Measurements from ENCODE around the gene TRIM2.
A peak's percentile ranks its signal among the peaks of the same experiment; 100 is the strongest.

Gene TRIM2

DNA sequence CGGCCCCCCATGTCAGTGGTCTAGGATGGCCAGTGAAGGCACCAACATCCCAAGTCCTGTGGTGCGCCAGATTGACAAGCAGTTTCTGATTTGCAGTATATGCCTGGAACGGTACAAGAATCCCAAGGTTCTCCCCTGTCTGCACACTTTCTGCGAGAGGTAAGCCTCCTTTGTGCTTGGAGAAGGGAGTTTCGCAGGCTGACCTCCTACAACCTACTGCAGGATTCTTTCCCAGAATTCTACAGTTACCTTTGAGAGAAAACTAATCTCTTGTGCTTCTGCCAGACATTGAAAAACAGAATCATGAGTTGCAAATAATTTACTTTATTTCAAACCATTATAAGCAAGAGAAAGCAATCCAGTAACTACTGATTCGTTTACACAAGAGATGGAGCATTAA is 66.1 kb downstream of the TRIM2 start:
- DNase-seq (ENCODE audit: low read depth), result no peak
- H3K4me3 ChIP-seq (ENCODE audit: low read length), result no peak overlapping the region
- TF ChIP-seq, protein P1, sequence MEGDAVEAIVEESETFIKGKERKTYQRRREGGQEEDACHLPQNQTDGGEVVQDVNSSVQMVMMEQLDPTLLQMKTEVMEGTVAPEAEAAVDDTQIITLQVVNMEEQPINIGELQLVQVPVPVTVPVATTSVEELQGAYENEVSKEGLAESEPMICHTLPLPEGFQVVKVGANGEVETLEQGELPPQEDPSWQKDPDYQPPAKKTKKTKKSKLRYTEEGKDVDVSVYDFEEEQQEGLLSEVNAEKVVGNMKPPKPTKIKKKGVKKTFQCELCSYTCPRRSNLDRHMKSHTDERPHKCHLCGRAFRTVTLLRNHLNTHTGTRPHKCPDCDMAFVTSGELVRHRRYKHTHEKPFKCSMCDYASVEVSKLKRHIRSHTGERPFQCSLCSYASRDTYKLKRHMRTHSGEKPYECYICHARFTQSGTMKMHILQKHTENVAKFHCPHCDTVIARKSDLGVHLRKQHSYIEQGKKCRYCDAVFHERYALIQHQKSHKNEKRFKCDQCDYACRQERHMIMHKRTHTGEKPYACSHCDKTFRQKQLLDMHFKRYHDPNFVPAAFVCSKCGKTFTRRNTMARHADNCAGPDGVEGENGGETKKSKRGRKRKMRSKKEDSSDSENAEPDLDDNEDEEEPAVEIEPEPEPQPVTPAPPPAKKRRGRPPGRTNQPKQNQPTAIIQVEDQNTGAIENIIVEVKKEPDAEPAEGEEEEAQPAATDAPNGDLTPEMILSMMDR (IDR thresholded peaks at IDR 0.05; ENCODE audit: insufficient read depth, low read depth, low read length, missing control alignments), result no peak

DNA sequence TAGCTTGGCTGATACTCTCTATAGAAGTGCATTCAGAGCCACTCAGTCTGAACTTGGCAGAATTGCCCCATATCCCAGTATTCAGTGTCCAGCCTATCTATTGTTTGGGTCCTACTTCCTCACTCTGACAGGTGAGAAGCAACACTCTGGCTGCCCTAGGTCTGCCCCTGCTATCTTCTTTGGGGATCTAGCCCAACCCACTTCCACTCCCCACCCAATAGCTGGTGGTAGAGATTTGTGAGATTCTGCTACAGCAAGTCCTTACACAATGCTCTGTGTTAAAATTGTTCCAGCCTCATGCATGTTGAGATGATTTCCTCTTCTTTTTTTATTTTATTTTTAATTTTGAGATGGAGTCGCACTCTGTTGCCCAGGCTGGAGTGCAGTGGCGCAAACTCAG is 67.6 kb downstream of the TRIM2 start:
- DNase-seq (ENCODE audit: low read depth), result no peak
- TF ChIP-seq, protein P1 (IDR thresholded peaks at IDR 0.05; ENCODE audit: insufficient read depth, low read depth, low read length, missing control alignments), result no peak
- no peak overlapping the region for H3K4me3 ChIP-seq (ENCODE audit: low read length)

DNA sequence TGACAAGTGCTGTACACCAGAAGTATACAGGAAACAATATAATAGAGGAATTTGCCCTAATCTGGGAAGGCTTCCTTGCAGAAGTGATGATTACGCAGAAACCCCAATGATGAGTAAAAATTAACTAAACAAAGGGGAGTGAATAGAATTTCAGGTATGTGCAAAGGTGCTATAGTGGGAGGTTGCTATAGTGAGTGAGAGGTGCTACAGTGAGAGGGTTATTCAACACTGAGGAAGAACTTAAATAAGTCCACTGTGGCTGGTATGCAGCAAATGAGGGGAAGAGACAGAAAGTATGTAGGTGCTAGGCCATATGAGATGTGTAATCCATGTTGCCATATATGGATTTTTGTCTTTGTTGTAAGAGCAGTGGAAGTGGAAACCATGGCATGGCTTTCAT is 69.5 kb downstream of the TRIM2 start:
- TF ChIP-seq, protein P1 (IDR thresholded peaks at IDR 0.05; ENCODE audit: insufficient read depth, low read depth, low read length, missing control alignments), result no peak

DNA sequence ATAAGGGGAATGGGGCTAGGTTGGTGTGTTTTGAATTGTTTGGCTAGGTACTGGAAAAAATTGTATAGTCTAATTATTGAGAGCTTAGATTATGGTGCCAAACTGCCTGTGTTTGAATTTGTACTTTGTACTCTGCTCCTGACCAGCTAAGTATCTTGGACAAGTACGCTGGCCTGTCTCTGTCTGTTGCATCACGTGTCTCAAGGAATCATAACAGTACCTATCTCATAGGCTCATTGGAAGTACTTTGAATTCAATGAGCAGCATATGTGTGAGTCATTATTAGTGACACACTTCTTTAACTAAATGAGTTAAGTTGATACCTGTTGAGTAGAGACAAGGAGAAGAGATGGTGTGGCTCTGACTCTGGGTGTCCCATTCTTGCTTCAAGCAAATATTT is 70.7 kb downstream of the TRIM2 start:
- no peak overlapping the region for H3K4me3 ChIP-seq (ENCODE audit: low read length)
- peak; percentile 67 for DNase-seq (ENCODE audit: low read depth)
- TF ChIP-seq, protein P1 (IDR thresholded peaks at IDR 0.05; ENCODE audit: insufficient read depth, low read depth, low read length, missing control alignments), result no peak

More for the DNA sequence above, 69.5 kb downstream of the TRIM2 start:
- peak; percentile 29 for DNase-seq (ENCODE audit: low read depth)
- H3K4me3 ChIP-seq (ENCODE audit: low read length), result no peak overlapping the region

DNA sequence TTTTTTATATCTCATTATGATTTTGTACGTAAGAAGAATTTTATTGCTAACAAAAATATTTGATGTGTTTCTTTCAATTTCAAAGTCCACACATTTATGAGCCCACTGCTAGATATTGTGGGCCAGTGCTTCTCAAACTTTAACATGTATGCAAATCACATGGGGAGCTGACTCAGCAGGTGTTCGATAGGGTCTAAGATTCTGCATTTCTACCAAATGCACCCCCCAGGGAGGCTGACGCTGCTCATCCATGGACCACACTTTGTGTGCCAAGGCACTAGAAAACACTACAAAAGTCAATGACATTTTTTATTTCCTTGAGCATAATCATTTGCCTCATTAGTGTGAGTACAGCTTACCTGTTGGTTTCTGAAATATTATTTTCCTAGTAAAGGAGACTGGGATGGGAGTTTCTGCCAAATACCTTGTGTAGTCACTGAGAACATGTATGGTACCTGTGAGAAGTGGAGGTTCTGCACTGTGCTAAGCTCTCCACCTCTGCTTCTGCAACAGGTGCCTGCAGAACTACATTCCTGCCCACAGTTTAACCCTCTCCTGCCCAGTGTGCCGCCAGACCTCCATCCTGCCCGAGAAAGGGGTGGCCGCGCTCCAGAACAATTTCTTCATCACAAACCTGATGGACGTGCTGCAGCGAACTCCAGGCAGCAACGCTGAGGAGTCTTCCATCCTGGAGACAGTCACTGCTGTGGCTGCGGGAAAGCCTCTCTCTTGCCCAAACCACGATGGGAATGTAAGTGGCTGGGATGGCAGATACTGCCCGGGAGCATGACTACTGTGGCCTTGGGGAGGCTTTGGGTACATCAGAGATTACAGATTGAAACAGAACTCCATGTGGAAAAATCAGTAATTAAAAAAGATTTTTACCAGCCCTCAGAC is 71.4 kb downstream of the TRIM2 start:
- no peak overlapping the region for H3K4me3 ChIP-seq (ENCODE audit: low read length)
- DNase-seq (ENCODE audit: low read depth), result no peak
- TF ChIP-seq, protein P1 (IDR thresholded peaks at IDR 0.05; ENCODE audit: insufficient read depth, low read depth, low read length, missing control alignments), result no peak

DNA sequence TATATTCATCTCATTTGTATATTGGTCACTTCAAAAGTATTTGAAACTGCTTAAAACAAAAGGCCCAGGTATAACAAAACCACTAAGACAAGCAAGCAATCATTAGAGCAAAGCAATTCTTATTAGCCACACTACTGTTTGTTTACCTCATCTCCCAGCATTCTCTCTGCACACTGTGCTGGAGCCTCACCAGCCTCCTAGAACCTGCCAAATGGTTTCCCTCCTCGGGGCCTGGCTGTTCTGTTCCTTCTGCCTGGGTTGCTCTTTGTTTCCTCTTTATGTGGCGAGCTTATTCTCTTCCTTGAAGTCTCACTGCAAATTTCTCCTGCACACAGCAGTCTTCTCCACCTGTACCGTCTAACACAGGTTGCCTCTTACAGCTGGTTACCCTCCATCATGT is 72.7 kb downstream of the TRIM2 start:
- H3K4me3 ChIP-seq (ENCODE audit: low read length), result no peak overlapping the region
- TF ChIP-seq, protein P1 (IDR thresholded peaks at IDR 0.05; ENCODE audit: insufficient read depth, low read depth, low read length, missing control alignments), result no peak
- DNase-seq (ENCODE audit: low read depth), result no peak

DNA sequence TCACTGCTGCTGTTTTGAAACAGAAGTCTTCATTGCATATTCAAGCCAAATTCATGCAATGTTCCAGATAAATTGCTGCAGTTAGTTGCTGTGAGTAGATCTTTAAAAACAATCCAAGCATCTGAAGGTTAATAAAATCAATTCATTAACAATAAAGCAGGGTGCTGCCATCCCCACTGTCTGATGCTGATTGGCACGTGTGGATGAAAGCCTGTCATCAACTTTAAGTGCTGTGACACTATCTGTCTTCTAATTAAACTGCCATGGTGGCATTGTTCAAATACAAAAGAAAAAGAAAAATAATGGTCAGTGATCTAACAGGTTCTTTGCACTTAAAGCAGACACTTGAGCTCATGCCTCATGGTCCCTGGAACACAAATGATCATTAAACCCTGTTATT is 77.2 kb downstream of the TRIM2 start:
- H3K4me3 ChIP-seq (ENCODE audit: low read length), result no peak overlapping the region
- TF ChIP-seq, protein P1 (IDR thresholded peaks at IDR 0.05; ENCODE audit: insufficient read depth, low read depth, low read length, missing control alignments), result no peak

More for the DNA sequence above, 77.2 kb downstream of the TRIM2 start:
- no peak for DNase-seq (ENCODE audit: low read depth)
